HepG2 (cell line): ENCODE measurements around the gene FNDC7. TPM values are rescaled to one million over a fixed set of nuclear protein-coding genes. Genes with fewer than 3 reads are reported as not detected.

Source experiments
- ATAC-seq: fragments of 200-7000 bp; cut with Tn5 transposase; 3 replicates; pipeline ENCODE4 v1.9.1; 2020; ENCODE audit warnings: mild to moderate bottlenecking, moderate library complexity
- BruUV-seq: library from RNA; stranded (reverse); fragments of 400-500 nt; replicated peaks from 2 replicates; lab custom pipeline; 2021; lab: Mats Ljungman, UMichigan
- CTCF ChIA-PET: fragments of 300-600 bp; formaldehyde crosslinking; extraction: SDS; loops from one replicate; lab custom pipeline; 2021; ENCODE audit warnings: low total read pairs, inconsistent platforms, low intra/inter-chr PET ratio; lab: Yijun Ruan, JAX
- POLR2A ChIA-PET: fragments of 350-600 bp; sonication (Branson Sonifier 250); formaldehyde crosslinking; loops from one replicate; lab custom pipeline; 2020; ENCODE audit warnings: antibody characterized with exemption, inconsistent platforms; lab: Yijun Ruan, JAX
- DNase-seq: peaks from one replicate; pipeline ENCODE4 v3.0.0-alpha.2; 2015; ENCODE audit warnings: low spot score
- FAIRE-seq: peaks from 3 replicates; lab custom pipeline; 2011; peaks lifted over from hg19 to GRCh38; lab: Jason Lieb, UNC
- H2AFZ ChIP-seq: one replicate; pipeline ENCODE4 v1.6.1; 2011; ENCODE audit warnings: low read length, inconsistent platforms
- H3K27ac ChIP-seq: fragments of 300-600 bp; 3 replicates; pipeline ENCODE4 v1.8.0; 2011; ENCODE audit warnings: mixed run types, mild to moderate bottlenecking, mixed read lengths, low read length, inconsistent platforms; ENCODE audit not compliant: insufficient read depth; ENCODE audit errors: extremely low read length
- H3K27me3 ChIP-seq, 2 experiments: fragments of 200-600 bp in 1 of 2; 2 replicates in 1 of 2; 3 replicates in 1 of 2; pipeline versions ENCODE4 v1.6.0 to v1.8.0; 2011; ENCODE audit warnings: low read length in 2 of 2, mild to moderate bottlenecking in 2 of 2, moderate library complexity in 2 of 2, inconsistent platforms in 1 of 2; ENCODE audit not compliant: insufficient read depth in 2 of 2, control insufficient read depth in 1 of 2
- H3K36me3 ChIP-seq, 2 experiments: fragments of 200-600 bp in 1 of 2; replicated peaks in 1 of 2; 2 replicates in 1 of 2; 3 replicates in 1 of 2; pipeline versions ENCODE4 v1.5.1 to v1.8.0; 2011; ENCODE audit warnings: low read length in 2 of 2, inconsistent platforms in 1 of 2; ENCODE audit not compliant: insufficient read depth in 2 of 2, control insufficient read depth in 1 of 2
- H3K4me1 ChIP-seq: 2 replicates; pipeline ENCODE4 v1.5.1; 2012; ENCODE audit warnings: low read length, inconsistent platforms; ENCODE audit not compliant: insufficient read depth
- H3K4me2 ChIP-seq: 2 replicates; pipeline ENCODE4 v1.6.0; 2011; ENCODE audit warnings: low read depth, low read length, inconsistent platforms
- H3K4me3 ChIP-seq, 3 experiments: fragments of 200-600 bp in 1 of 3; sonication (generic), shearing (Covaris generic) in 1 of 3; replicated peaks in 1 of 3; 2 replicates each; pipeline ENCODE4 v1.5.1; 2011 to 2016; ENCODE audit warnings: low read length in 3 of 3, inconsistent platforms in 2 of 3, low read depth in 2 of 3, mild to moderate bottlenecking in 2 of 3, control low read depth in 1 of 3, mixed read lengths in 1 of 3; ENCODE audit not compliant: insufficient read depth in 1 of 3
- H3K79me2 ChIP-seq: one replicate; pipeline ENCODE4 v1.6.1; 2011; ENCODE audit warnings: low read length, inconsistent platforms; ENCODE audit not compliant: insufficient read depth
- H3K9ac ChIP-seq: 2 replicates; pipeline ENCODE4 v1.6.0; 2011; ENCODE audit warnings: mild to moderate bottlenecking, low read depth, low read length, inconsistent platforms; ENCODE audit not compliant: insufficient read depth
- H3K9me3 ChIP-seq: 2 replicates; pipeline ENCODE4 v1.5.1; 2012; ENCODE audit warnings: mild to moderate bottlenecking, low read length
- H4K20me1 ChIP-seq: 2 replicates; pipeline ENCODE4 v1.6.0; 2011; ENCODE audit warnings: inconsistent platforms, mild to moderate bottlenecking, low read length, moderate library complexity; ENCODE audit not compliant: insufficient read depth
- EZH2 ChIP-seq: conservative IDR thresholded peaks from 2 replicates; pipeline ENCODE4 v1.6.1; 2012; ENCODE audit warnings: mild to moderate bottlenecking, low read depth, low read length, moderate library complexity
- NR2F2 ChIP-seq: IDR thresholded peaks from 2 replicates; pipeline ENCODE4 v1.6.1; 2012; ENCODE audit warnings: low read depth, inconsistent platforms, borderline replicate concordance
- PRMT3 ChIP-seq: sonication (generic); formaldehyde crosslinking; IDR thresholded peaks from 2 replicates; pipeline ENCODE4 v1.8.1; 2022; ENCODE audit warnings: low read depth, mild to moderate bottlenecking, moderate library complexity, missing genetic modification reagents, borderline replicate concordance
- RBFOX2 ChIP-seq: fragments of 200-400 bp; formaldehyde crosslinking; IDR thresholded peaks from 2 replicates; pipeline ENCODE4 v1.6.1; 2017; ENCODE audit warnings: low read depth, mild to moderate bottlenecking, low read length
- ZC3H4 ChIP-seq: sonication (generic); formaldehyde crosslinking; IDR thresholded peaks from 2 replicates; pipeline ENCODE4 v1.4.0; 2020; ENCODE audit warnings: missing genetic modification reagents, borderline replicate concordance
- ZNF317 ChIP-seq: sonication (generic); formaldehyde crosslinking; IDR thresholded peaks from 2 replicates; pipeline ENCODE4 v1.5.0; 2020; ENCODE audit warnings: mild to moderate bottlenecking, missing genetic modification reagents
- ZNF547 ChIP-seq: sonication (generic); formaldehyde crosslinking; IDR thresholded peaks from 2 replicates; pipeline ENCODE4 v1.5.1; 2020; ENCODE audit warnings: mild to moderate bottlenecking, missing genetic modification reagents
- ZSCAN9 ChIP-seq: IDR thresholded peaks from 2 replicates; pipeline ENCODE4 v1.6.1; 2016; ENCODE audit warnings: borderline replicate concordance
- WGBS: methylation state at CpG from one replicate; pipeline ENCODE4 v1.1.6; 2017; ENCODE audit warnings: low lambda C conversion rate; 5-methylcytosine and 5-hydroxymethylcytosine counted together
- in situ Hi-C: cut with HindIII; loops from 2 replicates; pipeline ENCODE4 v1.10.0; 2017; ENCODE audit warnings: low pct_unique_long_range_greater_than_20kb; ENCODE audit not compliant: extremely low pct_ligation_motif_present
- intact Hi-C: fragments of 100-400 bp; cut with micrococcal nuclease; formaldehyde crosslinking; loops from one replicate; pipeline ENCODE4 v1.10.0; 2022; ENCODE audit not compliant: unreplicated experiment
- polyA plus RNA-seq, 8 experiments: library from polyadenylated mRNA; depleted of rRNA in 3 of 8; stranded (reverse) in 7 of 8; unstranded in 1 of 8; fragments of >200 nt; fragmentation: Illumina TruSeq in 4 of 8; extraction: Trizol in 4 of 8; gene quantifications; 2 replicates each; pipeline versions ENCODE4 v1.2.1 to v1.2.3, GENCODE V29; 2011 to 2016; ENCODE audit warnings: low read depth in 4 of 8, missing spikeins in 1 of 8, mixed read lengths in 1 of 8; ENCODE audit not compliant: insufficient read depth in 1 of 8
- total RNA-seq, 5 experiments: library from RNA; depleted of rRNA; stranded (reverse); fragments of >200 nt; fragmentation: Illumina TruSeq; extraction: Trizol; gene quantifications; 2 replicates each; pipeline ENCODE4 v1.2.3, GENCODE V29; 2016; ENCODE audit warnings: low read depth in 1 of 5
- TF ChIP-seq, protein P1 (sequence below): sonication (generic); formaldehyde crosslinking; IDR thresholded peaks from 2 replicates; pipeline ENCODE4 v1.5.0; 2020; ENCODE audit warnings: missing genetic modification reagents, mild to moderate bottlenecking, borderline replicate concordance
- TF ChIP-seq, protein P2 (sequence below): sonication (generic); formaldehyde crosslinking; IDR thresholded peaks from 2 replicates; pipeline ENCODE4 v1.8.1; 2022; ENCODE audit warnings: mild to moderate bottlenecking, missing genetic modification reagents
- TF ChIP-seq, protein P3 (sequence below): sonication (generic); formaldehyde crosslinking; IDR thresholded peaks from 2 replicates; pipeline ENCODE4 v1.8.1; 2023; ENCODE audit warnings: mild to moderate bottlenecking, moderate library complexity, missing genetic modification reagents

Gene FNDC7
- total and polyA plus RNA-seq, 2 of the 13 experiments (the other 11 are each of a cell fraction or from before 2014, with no cell fraction given): 0.03 TPM; not detected in 1

DNA sequence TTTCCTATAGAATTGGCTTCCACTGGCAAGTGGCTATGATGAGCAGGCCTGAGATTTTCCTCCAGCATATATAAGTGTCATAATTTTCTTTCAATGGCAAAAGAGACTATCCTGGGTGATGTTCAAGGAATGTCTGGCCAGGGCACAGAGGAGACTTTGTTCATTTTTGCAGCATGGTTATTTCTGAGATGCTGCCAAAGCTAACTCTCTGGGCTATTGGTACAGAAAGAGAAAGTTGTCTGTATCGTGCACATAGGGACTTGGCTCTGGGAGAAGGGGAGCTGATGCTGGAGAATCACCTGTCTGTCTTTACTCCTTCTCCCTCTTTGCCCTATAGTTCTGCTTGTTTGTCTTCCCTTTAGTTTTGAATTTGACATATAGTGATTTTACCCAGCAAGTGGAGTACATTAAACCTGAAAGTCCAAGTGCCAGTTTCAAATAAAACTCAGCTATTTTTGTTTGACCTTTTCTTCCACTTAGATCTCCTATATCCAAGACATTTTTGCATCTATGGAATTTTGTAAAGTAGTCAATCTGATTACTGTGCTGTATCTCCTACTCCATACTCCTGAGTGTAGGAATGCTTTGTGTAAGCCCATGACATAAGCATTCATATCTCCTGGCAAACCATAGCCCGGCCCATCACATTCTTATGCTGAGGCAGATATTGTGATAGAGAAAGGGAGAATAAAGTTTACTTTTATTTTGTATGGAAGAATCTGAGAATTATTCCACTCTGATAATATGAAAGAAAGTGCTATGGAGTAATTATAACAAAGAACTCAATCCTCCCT is 3.9 kb downstream of the FNDC7 start:
- WGBS: 67% methylated on average over 2 of the region's 2 CpGs
- no peak for ATAC-seq
- no peak for TF ChIP-seq RBFOX2
- TF ChIP-seq ZNF317 (CRISPR knock-in tag): no peak
- TF ChIP-seq, protein P1, sequence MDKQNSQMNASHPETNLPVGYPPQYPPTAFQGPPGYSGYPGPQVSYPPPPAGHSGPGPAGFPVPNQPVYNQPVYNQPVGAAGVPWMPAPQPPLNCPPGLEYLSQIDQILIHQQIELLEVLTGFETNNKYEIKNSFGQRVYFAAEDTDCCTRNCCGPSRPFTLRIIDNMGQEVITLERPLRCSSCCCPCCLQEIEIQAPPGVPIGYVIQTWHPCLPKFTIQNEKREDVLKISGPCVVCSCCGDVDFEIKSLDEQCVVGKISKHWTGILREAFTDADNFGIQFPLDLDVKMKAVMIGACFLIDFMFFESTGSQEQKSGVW (CRISPR knock-in tag): no peak
- TF ChIP-seq NR2F2: no peak
- TF ChIP-seq, protein P2, sequence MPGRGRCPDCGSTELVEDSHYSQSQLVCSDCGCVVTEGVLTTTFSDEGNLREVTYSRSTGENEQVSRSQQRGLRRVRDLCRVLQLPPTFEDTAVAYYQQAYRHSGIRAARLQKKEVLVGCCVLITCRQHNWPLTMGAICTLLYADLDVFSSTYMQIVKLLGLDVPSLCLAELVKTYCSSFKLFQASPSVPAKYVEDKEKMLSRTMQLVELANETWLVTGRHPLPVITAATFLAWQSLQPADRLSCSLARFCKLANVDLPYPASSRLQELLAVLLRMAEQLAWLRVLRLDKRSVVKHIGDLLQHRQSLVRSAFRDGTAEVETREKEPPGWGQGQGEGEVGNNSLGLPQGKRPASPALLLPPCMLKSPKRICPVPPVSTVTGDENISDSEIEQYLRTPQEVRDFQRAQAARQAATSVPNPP: no peak
- no peak for TF ChIP-seq ZC3H4
- no peak for TF ChIP-seq ZSCAN9 (CRISPR knock-in tag)
- no peak for TF ChIP-seq ZNF547
- TF ChIP-seq EZH2: no peak
- no peak for TF ChIP-seq PRMT3
- TF ChIP-seq, protein P3, sequence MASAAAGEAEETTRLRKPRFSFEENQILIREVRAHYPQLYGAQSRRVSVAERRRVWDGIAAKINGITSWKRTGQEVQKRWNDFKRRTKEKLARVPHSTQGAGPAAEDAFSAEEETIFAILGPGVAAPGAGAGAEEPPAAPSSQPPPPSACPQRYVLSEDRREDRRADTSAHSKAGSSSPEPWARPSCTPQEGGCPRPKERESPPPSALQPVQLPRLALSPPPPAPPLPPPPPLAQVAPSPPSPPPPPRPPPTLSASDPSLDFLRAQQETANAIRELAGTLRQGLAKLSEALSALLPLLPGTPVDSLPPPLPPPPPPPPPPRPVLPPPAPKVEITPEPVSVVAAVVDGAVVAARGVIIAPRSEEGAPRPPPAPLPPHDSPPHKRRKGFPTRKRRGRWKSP (CRISPR knock-in tag): no peak
- Histone ChIP-seq H3K79me2 (no peaks in the 10 kb centered on the region), H3K36me3 (no peaks in the 10 kb centered on the region), H3K27me3 (peaks cover 1 to 15% of the 10 kb centered on the region in 2 experiments; a peak in 4 of 5 replicates), H3K4me2 (no peak overlapping the region), H3K4me3 (no peak overlapping the region), H4K20me1 (no peaks in the 10 kb centered on the region), H3K9ac (no peak overlapping the region), H3K9me3 (no peaks in the 10 kb centered on the region), H3K4me1 (peaks cover 24% of the 10 kb centered on the region), H3K27ac (no peak overlapping the region), H2AFZ (no peak overlapping the region)
- ChIA-PET POLR2A (no interaction called here), CTCF (no interaction called here)
- BruUV-seq: no TSS peak
- in situ Hi-C loops (no loop called here), intact Hi-C loops (no loop called here)
- DNase-seq: no peak
- FAIRE-seq: no peak
